ENCODE measurements around the gene P4HA3.
"Not testable (repeated sequence)": the region's sequence is repeated elsewhere in the genome, so short reads cannot be mapped to it uniquely, and the experiment has no call there.

P4HA3 gene

GRCh38 chr11:74311352-74311926 is at the start of gene P4HA3:
Gene P4HA3 (minus strand): TSS chr11:74311640. CDS start chr11:74311611, 29 bp downstream.
- FAIRE-seq (peak; percentile 59), DNase-seq (ENCODE audit: insufficient read length, low spot score) (peak; percentile 41)

GRCh38 chr11:74357449-74357848 is 46.0 kb upstream of the P4HA3 start:
- DNase-seq (ENCODE audit: insufficient read length, low spot score), result no peak
- no peak for FAIRE-seq

GRCh38 chr11:74355626-74356025 is 44.2 kb upstream of the P4HA3 start:
- DNase-seq (ENCODE audit: insufficient read length, low spot score), result no peak
- FAIRE-seq, result no peak

- DNase-seq (ENCODE audit: insufficient read length, low spot score) (no peak), FAIRE-seq (no peak)
Measured at GRCh38 chr11:74354036-74354435, 42.6 kb upstream of the P4HA3 start.

- DNase-seq (ENCODE audit: insufficient read length, low spot score), result no peak
- peak; percentile 69 for FAIRE-seq
Measured at GRCh38 chr11:74347381-74347780, 35.9 kb upstream of the P4HA3 start.

- DNase-seq (ENCODE audit: insufficient read length, low spot score) (no peak), FAIRE-seq (no peak)
Measured at GRCh38 chr11:74345420-74345819, 34.0 kb upstream of the P4HA3 start.

- no peak for DNase-seq (ENCODE audit: insufficient read length, low spot score)
- FAIRE-seq, result no peak
Measured at GRCh38 chr11:74341921-74342320, 30.5 kb upstream of the P4HA3 start.

- DNase-seq (ENCODE audit: insufficient read length, low spot score) (no peak), FAIRE-seq (no peak)
Measured at GRCh38 chr11:74339619-74340018, 28.2 kb upstream of the P4HA3 start.

GRCh38 chr11:74338963-74339362 is 27.5 kb upstream of the P4HA3 start:
- FAIRE-seq (no peak), DNase-seq (ENCODE audit: insufficient read length, low spot score) (no peak)

GRCh38 chr11:74333193-74333592 is 21.8 kb upstream of the P4HA3 start:
- FAIRE-seq (no peak), DNase-seq (ENCODE audit: insufficient read length, low spot score) (no peak)

GRCh38 chr11:74332291-74332690 is 20.9 kb upstream of the P4HA3 start:
- FAIRE-seq, result no peak
- no peak for DNase-seq (ENCODE audit: insufficient read length, low spot score)

GRCh38 chr11:74331000-74331399 is 19.6 kb upstream of the P4HA3 start:
- not testable (repeated sequence) for FAIRE-seq; DNase-seq (ENCODE audit: insufficient read length, low spot score)

GRCh38 chr11:74330075-74330858 is 18.8 kb upstream of the P4HA3 start:
- DNase-seq (ENCODE audit: insufficient read length, low spot score) (no peak), FAIRE-seq (peak; percentile 80)

GRCh38 chr11:74327076-74327475 is 15.6 kb upstream of the P4HA3 start:
- no peak for DNase-seq (ENCODE audit: insufficient read length, low spot score)
- FAIRE-seq, result no peak

- FAIRE-seq (peak; percentile 69), DNase-seq (ENCODE audit: insufficient read length, low spot score) (no peak)
Measured at GRCh38 chr11:74326665-74327064, 15.2 kb upstream of the P4HA3 start.

- DNase-seq (ENCODE audit: insufficient read length, low spot score) (no peak), FAIRE-seq (no peak)
Measured at GRCh38 chr11:74325649-74326645, 14.5 kb upstream of the P4HA3 start.

- DNase-seq (ENCODE audit: insufficient read length, low spot score) (no peak), FAIRE-seq (no peak)
Measured at GRCh38 chr11:74322667-74323066, 11.2 kb upstream of the P4HA3 start.

- FAIRE-seq, result no peak
- peak; percentile 42 for DNase-seq (ENCODE audit: insufficient read length, low spot score)
Measured at GRCh38 chr11:74321487-74322188, 10.2 kb upstream of the P4HA3 start.

- FAIRE-seq, result no peak
- no peak for DNase-seq (ENCODE audit: insufficient read length, low spot score)
Measured at GRCh38 chr11:74320538-74320937, 9.1 kb upstream of the P4HA3 start.

- peak; percentile 67 for DNase-seq (ENCODE audit: insufficient read length, low spot score)
- no peak for FAIRE-seq
Measured at GRCh38 chr11:74319139-74319816, 7.8 kb upstream of the P4HA3 start.
